Esophagus squamous epithelium (tissue), 4 donors: ENCODE data around the gene GRIK3.

Experiments used
- POLR2A ChIP-seq, 4 donors: fragments of 450-650 bp; IDR thresholded peaks; one replicate each; pipeline ENCODE4 v1.6.1; 2017; ENCODE audit warnings: antibody characterized with exemption in 4 of 4, mild to moderate bottlenecking in 4 of 4, moderate library complexity in 3 of 4
- TF ChIP-seq, protein P1 (sequence below), 6 experiments: fragments of 450-650 bp in 4 of 6; fragments of 200-600 bp in 2 of 6; sonication (generic) in 2 of 6; IDR thresholded peaks; one replicate each; pipeline ENCODE4 v1.5.1; 2016 to 2019; ENCODE audit warnings: antibody characterized with exemption in 6 of 6, mild to moderate bottlenecking in 4 of 6, moderate library complexity in 4 of 6

DNA sequence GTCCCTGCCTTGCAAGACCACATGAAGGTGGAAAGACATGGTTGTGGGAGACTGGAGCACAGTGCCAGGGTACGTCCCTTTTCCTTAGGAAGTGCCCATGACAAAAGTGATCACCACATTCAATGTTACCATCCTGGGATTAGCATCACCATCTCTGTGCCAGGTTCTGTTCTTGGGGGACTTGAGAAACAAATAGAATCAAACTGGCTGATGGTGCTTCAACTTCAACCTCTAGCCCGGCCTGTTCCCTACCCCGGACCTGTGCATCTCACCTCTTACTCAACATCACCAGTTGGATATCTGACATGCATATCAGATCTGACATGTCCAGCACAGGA is 153.3 kb downstream of the GRIK3 start:
- TF ChIP-seq, protein P1, sequence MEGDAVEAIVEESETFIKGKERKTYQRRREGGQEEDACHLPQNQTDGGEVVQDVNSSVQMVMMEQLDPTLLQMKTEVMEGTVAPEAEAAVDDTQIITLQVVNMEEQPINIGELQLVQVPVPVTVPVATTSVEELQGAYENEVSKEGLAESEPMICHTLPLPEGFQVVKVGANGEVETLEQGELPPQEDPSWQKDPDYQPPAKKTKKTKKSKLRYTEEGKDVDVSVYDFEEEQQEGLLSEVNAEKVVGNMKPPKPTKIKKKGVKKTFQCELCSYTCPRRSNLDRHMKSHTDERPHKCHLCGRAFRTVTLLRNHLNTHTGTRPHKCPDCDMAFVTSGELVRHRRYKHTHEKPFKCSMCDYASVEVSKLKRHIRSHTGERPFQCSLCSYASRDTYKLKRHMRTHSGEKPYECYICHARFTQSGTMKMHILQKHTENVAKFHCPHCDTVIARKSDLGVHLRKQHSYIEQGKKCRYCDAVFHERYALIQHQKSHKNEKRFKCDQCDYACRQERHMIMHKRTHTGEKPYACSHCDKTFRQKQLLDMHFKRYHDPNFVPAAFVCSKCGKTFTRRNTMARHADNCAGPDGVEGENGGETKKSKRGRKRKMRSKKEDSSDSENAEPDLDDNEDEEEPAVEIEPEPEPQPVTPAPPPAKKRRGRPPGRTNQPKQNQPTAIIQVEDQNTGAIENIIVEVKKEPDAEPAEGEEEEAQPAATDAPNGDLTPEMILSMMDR (IDR thresholded peaks at IDR 0.05) = no peak
- TF ChIP-seq POLR2A (IDR thresholded peaks at IDR 0.05) = no peak
